T-helper 1 cell treated with Interleukin-12 subunit alpha and Interleukin-12 subunit beta and Interleukin-4 antibody, amounts not matched to agents 30 ng/mL and 1 ng/mL, for 36 hours (primary cell): Measurements from ENCODE around the gene AMY1B. TPM values are rescaled to one million over a fixed set of nuclear protein-coding genes. Genes with fewer than 3 reads are reported as not detected.
"Not testable (repeated sequence)": the region's sequence is repeated elsewhere in the genome, so short reads cannot be mapped to it uniquely, and the experiment has no call there.

ENCODE experiments used
- intact Hi-C: fragments of 100-400 bp; cut with micrococcal nuclease; formaldehyde crosslinking; loops from one replicate; pipeline ENCODE4 v1.15.1; 2024
- total RNA-seq: library from RNA; stranded (reverse); gene quantifications from 2 replicates; pipeline ENCODE4 v1.2.3, GENCODE V29; 2022

Gene AMY1B
- not detected in 2 replicates for total RNA-seq

DNA sequence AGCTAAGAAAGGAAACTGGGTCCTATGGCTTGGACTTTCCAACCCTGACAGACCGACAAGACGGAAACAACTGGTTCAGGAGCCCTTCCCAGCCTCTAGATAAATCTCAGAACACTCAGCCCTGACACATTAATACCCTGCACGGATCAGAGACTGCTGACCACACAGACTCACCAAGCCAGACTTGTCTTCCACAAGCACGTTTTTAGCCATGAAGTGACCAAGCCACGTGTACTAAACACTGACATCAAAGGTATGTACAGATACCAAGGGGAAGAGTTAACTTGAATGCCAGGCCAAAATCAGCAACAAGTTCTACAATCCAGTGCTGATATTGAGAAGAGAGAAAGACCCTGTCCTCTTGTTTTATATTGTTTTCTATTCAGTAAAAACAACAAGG lies at the start of gene AMY1B:
TSS of gene AMY1B (minus strand) at position 101 of the 400 bp plus-strand sequence. CDS start 571 bp downstream, outside the sequence.
- intact Hi-C loops: not testable (repeated sequence)

DNA sequence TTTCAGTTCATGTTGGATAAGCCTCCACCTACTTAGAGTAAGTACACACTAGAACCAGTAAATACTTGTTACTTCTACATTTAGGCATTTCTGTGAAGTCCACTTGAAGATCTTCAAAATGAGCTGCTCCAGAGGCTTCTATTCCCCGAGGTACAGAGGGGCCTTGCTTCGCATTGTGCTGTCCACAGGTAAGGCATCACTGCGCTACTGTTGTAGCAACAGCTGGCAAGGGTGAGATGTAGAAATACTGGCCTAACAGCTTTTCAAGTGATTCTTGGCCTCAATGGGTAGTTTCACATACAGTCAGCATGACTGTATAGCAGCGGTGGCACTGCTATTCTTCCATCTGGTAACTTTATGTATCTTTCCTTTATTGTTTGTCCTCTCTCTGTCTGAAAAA lies 49.0 kb upstream of the AMY1B start:
- intact Hi-C loops: not testable (repeated sequence)

DNA sequence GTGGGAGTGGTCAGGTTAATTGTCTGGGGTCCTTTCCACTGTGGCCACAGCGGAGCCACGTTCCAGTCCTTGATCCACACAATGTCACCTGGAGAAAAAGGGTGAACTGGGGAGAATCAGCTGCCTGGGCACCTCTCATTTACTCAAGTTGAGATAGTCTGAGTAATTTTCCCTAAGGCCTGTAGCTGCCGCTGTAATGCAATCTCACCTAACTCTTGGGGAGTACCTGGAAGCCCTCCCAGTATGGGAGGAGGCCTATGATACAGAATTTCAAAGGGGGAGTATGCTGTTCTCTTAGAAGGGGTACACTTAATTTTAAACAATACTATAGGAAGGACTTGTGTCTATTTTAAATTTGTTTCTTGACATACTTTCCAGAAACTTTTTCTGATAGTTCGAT lies 48.4 kb upstream of the AMY1B start:
- intact Hi-C loops: not testable (repeated sequence)

GRCh38 chr1:103738031-103738430 lies 42.0 kb upstream of the AMY1B start:
- intact Hi-C loops: not testable (repeated sequence)

DNA sequence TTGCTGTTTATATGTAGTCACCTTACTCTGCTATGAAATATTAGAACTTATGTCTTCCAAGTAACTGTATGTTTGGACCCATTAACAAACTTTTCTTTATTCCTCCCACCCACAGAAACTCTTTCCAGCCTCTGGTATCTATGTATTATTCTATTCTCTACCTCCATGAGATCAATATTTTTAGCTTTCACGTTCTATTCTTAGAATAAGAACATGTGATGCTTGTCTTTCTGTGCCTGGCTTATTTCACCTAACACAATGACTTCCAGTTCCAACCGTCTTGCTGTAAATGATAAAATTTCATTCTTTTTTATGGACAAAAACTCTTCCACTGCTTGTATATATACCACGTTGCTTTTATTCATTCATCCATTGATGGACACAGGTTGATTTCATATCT lies 39.3 kb upstream of the AMY1B start:
- intact Hi-C loops: not testable (repeated sequence)

GRCh38 chr1:103721473-103721872 lies 25.5 kb upstream of the AMY1B start:
- intact Hi-C loops: not testable (repeated sequence)

DNA sequence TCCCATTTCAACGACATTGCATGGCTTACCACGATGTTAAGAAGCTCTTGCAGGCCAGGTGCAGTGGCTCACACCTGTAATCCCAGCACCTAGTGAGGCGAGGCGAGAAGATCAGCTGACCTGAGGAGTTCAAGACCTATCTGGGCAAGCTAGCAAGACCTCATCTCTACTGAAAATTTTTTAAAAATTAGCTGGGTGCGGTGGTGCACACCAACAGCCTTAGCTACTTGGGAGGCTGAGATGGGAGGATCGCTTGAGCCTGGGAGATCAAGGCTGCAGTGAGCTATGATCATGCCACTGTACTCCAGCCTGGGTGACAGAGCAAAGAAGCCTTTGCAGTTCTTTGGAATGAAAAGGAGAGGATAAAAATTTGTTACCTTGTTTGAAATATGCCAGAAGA lies 21.4 kb upstream of the AMY1B start:
- intact Hi-C loops: not testable (repeated sequence)

DNA sequence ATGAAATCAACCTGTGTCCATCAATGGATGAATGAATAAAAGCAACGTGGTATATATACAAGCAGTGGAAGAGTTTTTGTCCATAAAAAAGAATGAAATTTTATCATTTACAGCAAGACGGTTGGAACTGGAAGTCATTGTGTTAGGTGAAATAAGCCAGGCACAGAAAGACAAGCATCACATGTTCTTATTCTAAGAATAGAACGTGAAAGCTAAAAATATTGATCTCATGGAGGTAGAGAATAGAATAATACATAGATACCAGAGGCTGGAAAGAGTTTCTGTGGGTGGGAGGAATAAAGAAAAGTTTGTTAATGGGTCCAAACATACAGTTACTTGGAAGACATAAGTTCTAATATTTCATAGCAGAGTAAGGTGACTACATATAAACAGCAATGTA lies 14.4 kb upstream of the AMY1B start:
- intact Hi-C loops: not testable (repeated sequence)

- intact Hi-C loops: not testable (repeated sequence)
Observed at GRCh38 chr1:103707670-103708069, 11.7 kb upstream of the AMY1B start.

DNA sequence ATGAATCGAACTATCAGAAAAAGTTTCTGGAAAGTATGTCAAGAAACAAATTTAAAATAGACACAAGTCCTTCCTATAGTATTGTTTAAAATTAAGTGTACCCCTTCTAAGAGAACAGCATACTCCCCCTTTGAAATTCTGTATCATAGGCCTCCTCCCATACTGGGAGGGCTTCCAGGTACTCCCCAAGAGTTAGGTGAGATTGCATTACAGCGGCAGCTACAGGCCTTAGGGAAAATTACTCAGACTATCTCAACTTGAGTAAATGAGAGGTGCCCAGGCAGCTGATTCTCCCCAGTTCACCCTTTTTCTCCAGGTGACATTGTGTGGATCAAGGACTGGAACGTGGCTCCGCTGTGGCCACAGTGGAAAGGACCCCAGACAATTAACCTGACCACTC lies 5.2 kb upstream of the AMY1B start:
- intact Hi-C loops: not testable (repeated sequence)

DNA sequence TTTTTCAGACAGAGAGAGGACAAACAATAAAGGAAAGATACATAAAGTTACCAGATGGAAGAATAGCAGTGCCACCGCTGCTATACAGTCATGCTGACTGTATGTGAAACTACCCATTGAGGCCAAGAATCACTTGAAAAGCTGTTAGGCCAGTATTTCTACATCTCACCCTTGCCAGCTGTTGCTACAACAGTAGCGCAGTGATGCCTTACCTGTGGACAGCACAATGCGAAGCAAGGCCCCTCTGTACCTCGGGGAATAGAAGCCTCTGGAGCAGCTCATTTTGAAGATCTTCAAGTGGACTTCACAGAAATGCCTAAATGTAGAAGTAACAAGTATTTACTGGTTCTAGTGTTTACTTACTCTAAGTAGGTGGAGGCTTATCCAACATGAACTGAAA lies 4.7 kb upstream of the AMY1B start:
- intact Hi-C loops: not testable (repeated sequence)

DNA sequence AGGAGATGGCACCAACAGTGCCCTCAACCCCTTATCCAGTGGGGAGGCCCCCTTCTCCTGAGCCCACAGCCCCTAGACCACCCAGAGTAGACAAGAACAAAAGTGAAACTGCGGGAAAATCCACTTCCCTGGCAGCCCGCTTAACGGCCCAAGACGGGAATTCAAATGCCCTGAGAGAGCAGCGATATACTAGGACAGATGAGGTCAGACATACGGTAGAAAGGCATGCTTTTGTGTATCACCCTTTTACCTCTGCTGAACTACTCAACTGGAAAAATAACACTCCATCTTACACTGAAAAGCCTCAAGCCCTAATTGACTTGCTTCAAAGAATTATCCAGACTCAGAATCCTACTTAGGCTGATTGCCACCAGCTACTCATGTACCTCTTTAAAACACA lies 1.4 kb upstream of the AMY1B start:
- intact Hi-C loops: not testable (repeated sequence)

- intact Hi-C loops: not testable (repeated sequence)
Observed at GRCh38 chr1:103676335-103676734, 19.7 kb downstream of the AMY1B start.

GRCh38 chr1:103655460-103655859 lies 40.5 kb downstream of the AMY1B start, which contains the start of gene AMY1A:
TSS of gene AMY1A (plus strand) at chr1:103655760. CDS start at chr1:103656331, 571 bp downstream.
- intact Hi-C loops: not testable (repeated sequence)

GRCh38 chr1:103654133-103654532 lies 41.9 kb downstream of the AMY1B start:
- intact Hi-C loops: not testable (repeated sequence)

GRCh38 chr1:103650889-103651288 lies 45.1 kb downstream of the AMY1B start:
- intact Hi-C loops: not testable (repeated sequence)

GRCh38 chr1:103650305-103650704 lies 45.7 kb downstream of the AMY1B start:
- intact Hi-C loops: not testable (repeated sequence)

DNA sequence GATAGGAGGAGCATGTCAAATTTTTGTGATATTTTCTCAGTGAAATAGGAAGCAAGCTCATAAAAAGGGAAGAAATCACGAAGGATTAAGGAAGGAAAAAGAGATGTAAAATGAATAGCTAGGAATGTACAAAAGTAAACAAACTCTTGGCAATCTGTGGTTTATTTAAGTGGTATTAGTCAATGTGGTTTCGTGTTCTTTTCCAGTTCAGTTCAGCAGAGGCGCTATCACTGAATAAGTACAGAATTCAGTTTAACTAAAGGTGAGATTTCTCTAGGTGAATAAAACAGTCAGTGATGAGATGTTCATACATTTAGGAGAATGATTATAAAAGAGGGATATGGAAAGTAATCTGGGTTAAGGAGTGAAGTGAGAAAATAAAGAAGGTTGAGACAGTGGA lies 52.1 kb downstream of the AMY1B start:
- intact Hi-C loops: not testable (repeated sequence)

GRCh38 chr1:103641194-103641593 lies 54.8 kb downstream of the AMY1B start:
- intact Hi-C loops: not testable (repeated sequence)

Other genes starting within 250 kb of the AMY1B start
- 25.6 and 28.7 TPM in 2 replicates for gene RNPC3, start 170.5 kb downstream of the AMY1B start, total RNA-seq
- gene AMY2B, start 124.6 kb downstream of the AMY1B start, total RNA-seq: 6.5 and 7.1 TPM in 2 replicates
- not detected in 2 replicates for gene AMY2A, start 78.8 kb downstream of the AMY1B start, total RNA-seq
- not detected in 2 replicates for gene AMY1A, start 40.5 kb downstream of the AMY1B start, total RNA-seq
- gene AMY1C, start 53.7 kb upstream of the AMY1B start, total RNA-seq: not detected in 2 replicates